H1 (cell line): ENCODE data around the gene RPTOR. TPM values are rescaled to one million over a fixed set of nuclear protein-coding genes. Genes with fewer than 3 reads are reported as not detected.

ENCODE experiments used
- CTCF ChIA-PET: fragments of 300-600 bp; sonication (Branson Sonifier 250); formaldehyde crosslinking; loops from one replicate; lab custom pipeline; 2021; ENCODE audit not compliant: partially characterized antibody; lab: Charles Lee
- POLR2A ChIA-PET: fragments of 300-600 bp; sonication (Branson Sonifier 250); formaldehyde crosslinking; loops from one replicate; lab custom pipeline; 2021; ENCODE audit warnings: inconsistent platforms; ENCODE audit not compliant: partially characterized antibody; lab: Charles Lee
- DNase-seq, 2 experiments: peaks; one replicate each; pipeline versions ENCODE4 v3.0.0 to v3.0.0-alpha.2; 2010 to 2022; ENCODE audit warnings: low spot score in 2 of 2, low read depth in 1 of 2, mixed read lengths in 1 of 2
- FAIRE-seq: peaks from 2 replicates; lab custom pipeline; 2011; peaks lifted over from hg19 to GRCh38; lab: Jason Lieb, UNC
- H2AFZ ChIP-seq: 2 replicates; pipeline ENCODE4 v1.8.1; 2012; ENCODE audit warnings: low read length, inconsistent platforms
- H2AK5ac ChIP-seq: 2 replicates; pipeline ENCODE4 v1.6.1; 2013; ENCODE audit warnings: low read depth, low read length
- H2BK120ac ChIP-seq: replicated peaks from 2 replicates; pipeline ENCODE3; 2013; ENCODE audit warnings: low read depth, low read length, inconsistent platforms
- H2BK12ac ChIP-seq: 2 replicates; pipeline ENCODE4 v1.6.1; 2013; ENCODE audit warnings: low read depth, low read length
- H2BK15ac ChIP-seq: 2 replicates; pipeline ENCODE4 v1.6.1; 2013; ENCODE audit warnings: low read length
- H2BK20ac ChIP-seq: 2 replicates; pipeline ENCODE4 v1.6.1; 2013; ENCODE audit warnings: low read length
- H2BK5ac ChIP-seq: 2 replicates; pipeline ENCODE4 v1.6.1; 2013; ENCODE audit warnings: low read depth, low read length
- H3K14ac ChIP-seq: 2 replicates; pipeline ENCODE4 v1.6.1; 2013; ENCODE audit warnings: inconsistent platforms; ENCODE audit not compliant: insufficient read length
- H3K18ac ChIP-seq: 2 replicates; pipeline ENCODE4 v1.6.1; 2013; ENCODE audit warnings: low read length; ENCODE audit errors: extremely low read depth
- H3K23ac ChIP-seq: 2 replicates; pipeline ENCODE4 v1.6.1; 2013; ENCODE audit warnings: inconsistent platforms; ENCODE audit not compliant: insufficient read length
- H3K23me2 ChIP-seq: 2 replicates; pipeline ENCODE4 v1.6.1; 2013; ENCODE audit warnings: low read depth, low read length
- H3K27ac ChIP-seq: 2 replicates; pipeline ENCODE4 v1.6.1; 2011; ENCODE audit warnings: low read depth, low read length, inconsistent platforms
- H3K27me3 ChIP-seq, 4 experiments: replicated peaks in 1 of 4; 1 replicate in 1 of 4; 2 replicates in 3 of 4; pipeline versions ENCODE4 v1.6.1 to v1.8.1; 2011 to 2013; ENCODE audit warnings: low read length in 3 of 4, mild to moderate bottlenecking in 3 of 4, inconsistent platforms in 2 of 4, mixed read lengths in 2 of 4, moderate library complexity in 1 of 4; ENCODE audit not compliant: control insufficient read depth in 3 of 4, insufficient read depth in 3 of 4; ENCODE audit errors: extremely low read depth in 1 of 4
- H3K36me3 ChIP-seq, 4 experiments: 2 replicates each; pipeline versions ENCODE4 v1.6.1 to v1.8.1; 2011 to 2013; ENCODE audit warnings: mild to moderate bottlenecking in 4 of 4, low read length in 3 of 4, moderate library complexity in 2 of 4, control low read depth in 1 of 4, inconsistent platforms in 1 of 4; ENCODE audit not compliant: insufficient read depth in 4 of 4, control insufficient read depth in 2 of 4
- H3K4ac ChIP-seq: replicated peaks from 2 replicates; pipeline ENCODE3; 2013; ENCODE audit warnings: low read length, low read depth, mixed read lengths, inconsistent platforms; ENCODE audit not compliant: insufficient read length
- H3K4me1 ChIP-seq, 4 experiments: replicated peaks in 1 of 4; 1 replicate in 1 of 4; 2 replicates in 3 of 4; pipeline versions ENCODE4 v1.6.1 to v1.8.1; 2011 to 2013; ENCODE audit warnings: low read length in 3 of 4, inconsistent platforms in 2 of 4, mixed read lengths in 1 of 4; ENCODE audit not compliant: insufficient read depth in 4 of 4, control insufficient read depth in 3 of 4
- H3K4me2 ChIP-seq, 2 experiments: 2 replicates each; pipeline versions ENCODE4 v1.6.1 to v1.8.1; 2011 to 2013; ENCODE audit warnings: low read depth in 2 of 2, low read length in 2 of 2, control low read depth in 1 of 2, inconsistent platforms in 1 of 2, mild to moderate bottlenecking in 1 of 2; ENCODE audit not compliant: insufficient read depth in 1 of 2
- H3K4me3 ChIP-seq, 4 experiments: fragments of 200-600, 300-600 bp in 1 of 4; sonication (generic), shearing (Covaris generic), sonication (Bioruptor Twin) in 1 of 4; 2 replicates each; pipeline versions ENCODE4 v1.5.1 to v1.8.1; 2011 to 2016; ENCODE audit warnings: low read length in 4 of 4, low read depth in 3 of 4, control low read depth in 2 of 4, inconsistent platforms in 2 of 4, mild to moderate bottlenecking in 2 of 4, mixed read lengths in 1 of 4, moderate library complexity in 1 of 4; ENCODE audit not compliant: insufficient read depth in 2 of 4; ENCODE audit errors: extremely low read depth in 1 of 4
- H3K56ac ChIP-seq: replicated peaks from 2 replicates; pipeline ENCODE3; 2013; ENCODE audit warnings: low read depth, mild to moderate bottlenecking, mixed read lengths, low read length, inconsistent platforms; ENCODE audit not compliant: insufficient read length
- H3K79me1 ChIP-seq: 2 replicates; pipeline ENCODE4 v1.6.1; 2013; ENCODE audit warnings: low read depth, low read length, control low read depth
- H3K79me2 ChIP-seq, 2 experiments: 2 replicates each; pipeline versions ENCODE4 v1.6.1 to v1.8.1; 2012 to 2013; ENCODE audit warnings: low read length in 2 of 2, mild to moderate bottlenecking in 2 of 2, inconsistent platforms in 1 of 2; ENCODE audit not compliant: insufficient read depth in 2 of 2, control insufficient read depth in 1 of 2
- H3K9ac ChIP-seq, 4 experiments: replicated peaks in 1 of 4; 1 replicate in 1 of 4; 2 replicates in 3 of 4; pipeline versions ENCODE4 v1.6.1 to v1.8.1; 2011 to 2013; ENCODE audit warnings: low read depth in 3 of 4, low read length in 3 of 4, control low read depth in 2 of 4, mild to moderate bottlenecking in 2 of 4, moderate library complexity in 2 of 4, inconsistent platforms in 1 of 4; ENCODE audit errors: extremely low read depth in 1 of 4
- H3K9me3 ChIP-seq, 2 experiments: 2 replicates each; pipeline versions ENCODE4 v1.6.1 to v1.8.1; 2012 to 2013; ENCODE audit warnings: mild to moderate bottlenecking in 2 of 2, moderate library complexity in 2 of 2, control low read depth in 1 of 2, inconsistent platforms in 1 of 2, low read depth in 1 of 2, low read length in 1 of 2, mixed read lengths in 1 of 2; ENCODE audit not compliant: insufficient read depth in 2 of 2
- H4K20me1 ChIP-seq, 2 experiments: replicated peaks in 1 of 2; 2 replicates each; pipeline versions ENCODE3 to v1.8.1; 2011 to 2013; ENCODE audit warnings: inconsistent platforms in 2 of 2, low read length in 2 of 2, mild to moderate bottlenecking in 1 of 2; ENCODE audit not compliant: insufficient read depth in 2 of 2, control insufficient read depth in 1 of 2
- H4K5ac ChIP-seq: 2 replicates; pipeline ENCODE4 v1.6.1; 2013; ENCODE audit warnings: low read length, low read depth, mixed read lengths, inconsistent platforms; ENCODE audit not compliant: insufficient read length
- H4K8ac ChIP-seq: 2 replicates; pipeline ENCODE4 v1.8.0; 2013; ENCODE audit warnings: mild to moderate bottlenecking, moderate library complexity, low read length, inconsistent platforms; ENCODE audit not compliant: insufficient read depth; ENCODE audit errors: extremely low read depth
- H4K91ac ChIP-seq: replicated peaks from 2 replicates; pipeline ENCODE3; 2013; ENCODE audit warnings: low read length, mixed read lengths, inconsistent platforms; ENCODE audit not compliant: insufficient read length
- CTBP2 ChIP-seq: IDR thresholded peaks from 2 replicates; pipeline ENCODE4 v1.7.0; 2011; ENCODE audit warnings: borderline replicate concordance, mild to moderate bottlenecking, moderate library complexity, mixed read lengths, low read length; ENCODE audit not compliant: insufficient read depth, insufficient read length
- EZH2 ChIP-seq: fragments of 200-600 bp; sonication (generic); IDR thresholded peaks from 2 replicates; pipeline ENCODE4 v1.7.1; 2012; ENCODE audit warnings: low read depth, mild to moderate bottlenecking, moderate library complexity, low read length, inconsistent platforms; ENCODE audit not compliant: severe bottlenecking
- GABPA ChIP-seq: IDR thresholded peaks from 2 replicates; pipeline ENCODE4 v1.6.1; 2011; ENCODE audit warnings: mild to moderate bottlenecking, low read length, moderate library complexity, borderline replicate concordance; ENCODE audit not compliant: insufficient read depth
- KDM1A ChIP-seq: fragments of 200-600, 300-600 bp; sonication (generic); IDR thresholded peaks from 2 replicates; pipeline ENCODE4 v1.7.1; 2016; ENCODE audit warnings: mild to moderate bottlenecking, low read length, borderline replicate concordance
- MAFK ChIP-seq: IDR thresholded peaks from 2 replicates; pipeline ENCODE4 v1.6.1; 2012; ENCODE audit warnings: low read depth, mild to moderate bottlenecking, improper control_type of control experiment, low read length
- USF2 ChIP-seq: IDR thresholded peaks from 2 replicates; pipeline ENCODE4 v1.6.1; 2011; ENCODE audit warnings: low read length, improper control_type of control experiment
- WGBS, 2 experiments: shearing (Covaris generic) in 1 of 2; methylation state at CpG; one replicate each; pipeline versions ENCODE4 v1.1.6 to v1.1.7; 2013 to 2015; ENCODE audit warnings: low lambda C conversion rate in 2 of 2, mixed read lengths in 2 of 2, inconsistent platforms in 1 of 2, low coverage in 1 of 2, missing lambda C conversion rate in 1 of 2; ENCODE audit not compliant: insufficient replicate concordance in 2 of 2, insufficient coverage in 1 of 2, insufficient read length in 1 of 2; ENCODE audit errors: extremely low coverage in 1 of 2, missing lambda C conversion rate in 1 of 2; 5-methylcytosine and 5-hydroxymethylcytosine counted together
- polyA plus RNA-seq, 7 experiments: library from polyadenylated mRNA; depleted of rRNA in 3 of 7; stranded (reverse) in 5 of 7; unstranded in 2 of 7; fragments of >200 nt in 5 of 7; fragments of 200-250 nt in 2 of 7; gene quantifications; 1 replicate in 5 of 7; 2 replicates in 1 of 7; 4 replicates in 1 of 7; pipeline versions ENCODE4 v1.2.1 to v1.2.3, GENCODE V29; 2011 to 2013; ENCODE audit warnings: missing spikeins in 2 of 7, mixed read lengths in 2 of 7
- total RNA-seq: library from RNA; stranded (reverse); fragmentation: NEBNext Ultra II Directional; extraction: Animal tissue kit (Norgen Biotek cat#: 25700); gene quantifications from 2 replicates; pipeline ENCODE4 v1.2.1, GENCODE V29; 2021

Gene RPTOR
- total and polyA plus RNA-seq, 2 of the 8 experiments (the other 6 are each of a cell fraction or from before 2014, with no cell fraction given): 6.9 to 28.7 TPM

GRCh38 chr17:80520810-80521455 lies 23.7 kb upstream of the RPTOR start:
- TF ChIP-seq CTBP2 (no peak), EZH2 (no peak), KDM1A (peak; percentile 55; the same call in 1 of the 2 replicates), MAFK (no peak), USF2 (no peak), GABPA (no peak)
- FAIRE-seq: no peak
- Histone ChIP-seq H3K4ac (no peak overlapping the region), H3K27ac (no peak overlapping the region), H2BK12ac (no peak overlapping the region), H3K79me2 (no peaks in the 10 kb centered on the region), H2BK120ac (no peak overlapping the region), H2BK15ac (no peak overlapping the region), H3K36me3 (no peaks in the 10 kb centered on the region), H4K5ac (no peak overlapping the region), H4K20me1 (peaks cover 0 to 2% of the 10 kb centered on the region in 2 experiments), H2BK5ac (no peak overlapping the region), H3K79me1 (no peaks in the 10 kb centered on the region), H3K14ac (no peak overlapping the region), H3K9me3 (0 out of 4 replicates have a peak, but pooled peaks cover 0 to 2% of the 10 kb centered on the region in 2 experiments), H2AFZ (no peak overlapping the region), H3K4me2 (no peak overlapping the region), H4K8ac (no peak overlapping the region; the same call in 1 of the 2 replicates), H3K18ac (no peak overlapping the region), H3K9ac (no peak overlapping the region), H4K91ac (no peak overlapping the region), H3K23me2 (peaks cover 5% of the 10 kb centered on the region; the same call in 1 of the 2 replicates), H3K4me3 (no peak overlapping the region), H3K23ac (no peak overlapping the region), H3K56ac (no peak overlapping the region), H3K4me1 (peaks cover 0 to 4% (median 2%) of the 10 kb centered on the region in 4 experiments; a peak in 3 of 7 replicates), H2BK20ac (no peak overlapping the region), H3K27me3 (peaks cover 0 to 2% (median 0%) of the 10 kb centered on the region in 4 experiments; a peak in 1 of 7 replicates), H2AK5ac (no peak overlapping the region)
- ChIA-PET POLR2A (interaction anchor here (1.3 kb wide), 1 partner anchor 14 kb away, joined by 3 read pairs; no protein-coding TSS in a partner anchor), CTCF (interaction anchor here (0.7 to 4.2 kb wide), 8 partner anchors 9 to 111 kb away, joined by 3 to 16 read pairs (median 3); no protein-coding TSS in a partner anchor)
- no peak for DNase-seq
- 77% methylated on average over 10 of the region's 10 CpGs; no CpG with 5 or more reads in 1 of the 2 experiments for WGBS, 2 experiments
